ENCODE measurements around the gene ZBTB16. TPM values are rescaled to one million over a fixed set of nuclear protein-coding genes. Genes with fewer than 3 reads are reported as not detected.

Gene ZBTB16
- polyA plus RNA-seq, 1 donor (not counting 4 experiments of a cell fraction or from before 2014, with no cell fraction given): 0.18 TPM

DNA sequence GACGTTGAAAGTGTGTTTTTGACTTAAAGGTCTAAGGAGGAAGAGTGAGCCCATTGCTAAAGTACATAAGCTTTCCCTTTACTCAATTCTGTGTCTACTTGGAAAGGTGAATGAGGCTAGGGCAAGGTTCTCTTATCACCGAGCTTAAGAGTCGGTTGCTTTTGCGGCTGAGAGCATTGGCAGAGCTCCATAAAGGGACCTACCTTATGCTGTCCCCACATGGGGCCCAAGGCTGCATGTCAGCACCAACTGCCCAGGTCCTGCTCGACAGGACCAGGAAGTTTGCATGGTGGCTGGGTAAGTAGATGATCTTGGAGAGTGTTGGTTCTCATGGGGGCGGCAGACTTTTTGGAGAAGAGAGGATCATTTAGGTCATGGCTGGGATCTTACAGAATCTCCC lies 91.2 kb downstream of the ZBTB16 start:
- no peak for FAIRE-seq
- H3K9me3 ChIP-seq (ENCODE audit: control insufficient read depth, low read depth, low read length): no peaks in the 10 kb centered on the region
- no peak overlapping the region for H3K4me2 ChIP-seq (ENCODE audit: control insufficient read depth, extremely low read depth, insufficient read depth, low read depth, low read length)
- H3K27me3 ChIP-seq (ENCODE audit: control insufficient read depth, extremely low read depth, insufficient read depth, low read length): peaks cover 34% of the 10 kb centered on the region
- no peaks in the 10 kb centered on the region for H3K79me2 ChIP-seq (ENCODE audit: control insufficient read depth, insufficient read depth, low read length)
- no peak overlapping the region for H3K4me3 ChIP-seq (ENCODE audit: control insufficient read depth in 2 of 3, extremely low read depth in 1 of 3, insufficient read depth in 2 of 3, low read depth in 1 of 3, low read length in 3 of 3)
- no peak overlapping the region for H2AFZ ChIP-seq (ENCODE audit: control insufficient read depth, low read length)
- peaks cover 10% of the 10 kb centered on the region for H3K4me1 ChIP-seq (ENCODE audit: control insufficient read depth, extremely low read depth, insufficient read depth, low read length)
- TF ChIP-seq EZH2 (IDR thresholded peaks at IDR 0.05; ENCODE audit: low read length): no peak
- TF ChIP-seq, protein P1, sequence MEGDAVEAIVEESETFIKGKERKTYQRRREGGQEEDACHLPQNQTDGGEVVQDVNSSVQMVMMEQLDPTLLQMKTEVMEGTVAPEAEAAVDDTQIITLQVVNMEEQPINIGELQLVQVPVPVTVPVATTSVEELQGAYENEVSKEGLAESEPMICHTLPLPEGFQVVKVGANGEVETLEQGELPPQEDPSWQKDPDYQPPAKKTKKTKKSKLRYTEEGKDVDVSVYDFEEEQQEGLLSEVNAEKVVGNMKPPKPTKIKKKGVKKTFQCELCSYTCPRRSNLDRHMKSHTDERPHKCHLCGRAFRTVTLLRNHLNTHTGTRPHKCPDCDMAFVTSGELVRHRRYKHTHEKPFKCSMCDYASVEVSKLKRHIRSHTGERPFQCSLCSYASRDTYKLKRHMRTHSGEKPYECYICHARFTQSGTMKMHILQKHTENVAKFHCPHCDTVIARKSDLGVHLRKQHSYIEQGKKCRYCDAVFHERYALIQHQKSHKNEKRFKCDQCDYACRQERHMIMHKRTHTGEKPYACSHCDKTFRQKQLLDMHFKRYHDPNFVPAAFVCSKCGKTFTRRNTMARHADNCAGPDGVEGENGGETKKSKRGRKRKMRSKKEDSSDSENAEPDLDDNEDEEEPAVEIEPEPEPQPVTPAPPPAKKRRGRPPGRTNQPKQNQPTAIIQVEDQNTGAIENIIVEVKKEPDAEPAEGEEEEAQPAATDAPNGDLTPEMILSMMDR (optimal IDR thresholded peaks at IDR 0.05 in 1 of 3, IDR thresholded peaks at IDR 0.05 in 1 of 3, conservative IDR thresholded peaks at IDR 0.05 in 1 of 3; ENCODE audit: extremely low read depth in 1 of 3, insufficient read depth in 2 of 3, low read length in 3 of 3): no peak
- no peak for DNase-seq (ENCODE audit: low read depth, low spot score)
- H3K9me1 ChIP-seq (ENCODE audit: control insufficient read depth, extremely low read depth, insufficient read depth, low read length): no peaks in the 10 kb centered on the region
- H4K20me1 ChIP-seq (ENCODE audit: control insufficient read depth, extremely low read depth, insufficient read depth, low read length): no peaks in the 10 kb centered on the region
- no peaks in the 10 kb centered on the region for H3K36me3 ChIP-seq (ENCODE audit: control insufficient read depth in 2 of 2, extremely low read depth in 1 of 2, insufficient read depth in 2 of 2, low read length in 2 of 2)
- no peak overlapping the region for H3K9ac ChIP-seq (ENCODE audit: control insufficient read depth, extremely low read depth, insufficient read depth, low read length)
- dilution Hi-C loops (cut with MboI; ENCODE audit: extremely low pct_ligation_motif_present, low sequenced_read_pairs): no loop called here
- H3K27ac ChIP-seq (ENCODE audit: control insufficient read depth, insufficient read depth, low read length): no peak overlapping the region

GRCh38 chr11:114151631-114152030 lies 92.1 kb downstream of the ZBTB16 start:
- H3K9me1 ChIP-seq (ENCODE audit: control insufficient read depth, extremely low read depth, insufficient read depth, low read length): no peaks in the 10 kb centered on the region
- H3K9ac ChIP-seq (ENCODE audit: control insufficient read depth, extremely low read depth, insufficient read depth, low read length): no peak overlapping the region
- no peaks in the 10 kb centered on the region for H4K20me1 ChIP-seq (ENCODE audit: control insufficient read depth, extremely low read depth, insufficient read depth, low read length)
- peaks cover 33% of the 10 kb centered on the region for H3K27me3 ChIP-seq (ENCODE audit: control insufficient read depth, extremely low read depth, insufficient read depth, low read length)
- H3K27ac ChIP-seq (ENCODE audit: control insufficient read depth, insufficient read depth, low read length): no peak overlapping the region
- H3K4me3 ChIP-seq (ENCODE audit: control insufficient read depth in 2 of 3, extremely low read depth in 1 of 3, insufficient read depth in 2 of 3, low read depth in 1 of 3, low read length in 3 of 3): no peak overlapping the region
- no peaks in the 10 kb centered on the region for H3K79me2 ChIP-seq (ENCODE audit: control insufficient read depth, insufficient read depth, low read length)
- H3K36me3 ChIP-seq (ENCODE audit: control insufficient read depth in 2 of 2, extremely low read depth in 1 of 2, insufficient read depth in 2 of 2, low read length in 2 of 2): no peaks in the 10 kb centered on the region
- no peak overlapping the region for H3K4me2 ChIP-seq (ENCODE audit: control insufficient read depth, extremely low read depth, insufficient read depth, low read depth, low read length)
- TF ChIP-seq, protein P1 (optimal IDR thresholded peaks at IDR 0.05 in 1 of 3, IDR thresholded peaks at IDR 0.05 in 1 of 3, conservative IDR thresholded peaks at IDR 0.05 in 1 of 3; ENCODE audit: extremely low read depth in 1 of 3, insufficient read depth in 2 of 3, low read length in 3 of 3): no peak
- TF ChIP-seq EZH2 (IDR thresholded peaks at IDR 0.05; ENCODE audit: low read length): no peak
- H2AFZ ChIP-seq (ENCODE audit: control insufficient read depth, low read length): no peak overlapping the region
- H3K4me1 ChIP-seq (ENCODE audit: control insufficient read depth, extremely low read depth, insufficient read depth, low read length): peaks cover 10% of the 10 kb centered on the region
- dilution Hi-C loops (cut with MboI; ENCODE audit: extremely low pct_ligation_motif_present, low sequenced_read_pairs): no loop called here
- FAIRE-seq (no peak), DNase-seq (ENCODE audit: low read depth, low spot score) (no peak)
- H3K9me3 ChIP-seq (ENCODE audit: control insufficient read depth, low read depth, low read length): no peaks in the 10 kb centered on the region
